Type B pancreatic cell (in vitro differentiated cells): ENCODE measurements around the gene GDI1. TPM values are rescaled to one million over a fixed set of nuclear protein-coding genes. Genes with fewer than 3 reads are reported as not detected.
"Not testable (repeated sequence)": the region's sequence is repeated elsewhere in the genome, so short reads cannot be mapped to it uniquely, and the experiment has no call there.

ENCODE experiments used
- DNase-seq: peaks from one replicate; pipeline ENCODE4 v3.0.0; 2021; ENCODE audit warnings: mixed read lengths; ENCODE audit not compliant: unreplicated experiment; ENCODE audit errors: extremely low spot score
- H3K27ac Mint-ChIP-seq: 2 replicates; pipeline ENCODE4 v1.8.0; 2021; ENCODE audit warnings: mild to moderate bottlenecking, mixed read lengths
- H3K27me3 Mint-ChIP-seq: 2 replicates; pipeline ENCODE4 v1.8.0; 2021; ENCODE audit warnings: mixed read lengths
- H3K36me3 Mint-ChIP-seq: 2 replicates; pipeline ENCODE4 v1.8.0; 2021; ENCODE audit warnings: mixed read lengths
- H3K4me1 Mint-ChIP-seq: one replicate; pipeline ENCODE4 v1.8.0; 2021; ENCODE audit warnings: mixed read lengths; ENCODE audit not compliant: unreplicated experiment
- H3K4me3 Mint-ChIP-seq: 2 replicates; pipeline ENCODE4 v1.8.0; 2021; ENCODE audit warnings: mild to moderate bottlenecking, mixed read lengths
- H3K9me3 Mint-ChIP-seq: 2 replicates; pipeline ENCODE4 v1.8.0; 2021; ENCODE audit warnings: mixed read lengths
- CTCF ChIP-seq: fragments of 200-600 bp; sonication (generic); conservative IDR thresholded peaks from 2 replicates; pipeline ENCODE4 v1.5.0; 2021; ENCODE audit warnings: antibody characterized with exemption, mild to moderate bottlenecking
- long read RNA-seq: library from polyadenylated mRNA; unstranded; transcript quantifications from one replicate; pipeline ENCODE4 v2.0.0, GENCODE V29; 2020
- total RNA-seq: library from RNA; stranded (reverse); gene quantifications from 2 replicates; pipeline ENCODE4 v1.2.1, GENCODE V29; 2021; ENCODE audit warnings: low replicate concordance

GDI1 gene
- 105 and 159 TPM in 2 replicates for total RNA-seq
- long read RNA-seq, partial matches to known transcripts, result 0 of 1 reads
- long read RNA-seq, other reads (novel, unspliced or antisense), result 1 of 1 reads

DNA sequence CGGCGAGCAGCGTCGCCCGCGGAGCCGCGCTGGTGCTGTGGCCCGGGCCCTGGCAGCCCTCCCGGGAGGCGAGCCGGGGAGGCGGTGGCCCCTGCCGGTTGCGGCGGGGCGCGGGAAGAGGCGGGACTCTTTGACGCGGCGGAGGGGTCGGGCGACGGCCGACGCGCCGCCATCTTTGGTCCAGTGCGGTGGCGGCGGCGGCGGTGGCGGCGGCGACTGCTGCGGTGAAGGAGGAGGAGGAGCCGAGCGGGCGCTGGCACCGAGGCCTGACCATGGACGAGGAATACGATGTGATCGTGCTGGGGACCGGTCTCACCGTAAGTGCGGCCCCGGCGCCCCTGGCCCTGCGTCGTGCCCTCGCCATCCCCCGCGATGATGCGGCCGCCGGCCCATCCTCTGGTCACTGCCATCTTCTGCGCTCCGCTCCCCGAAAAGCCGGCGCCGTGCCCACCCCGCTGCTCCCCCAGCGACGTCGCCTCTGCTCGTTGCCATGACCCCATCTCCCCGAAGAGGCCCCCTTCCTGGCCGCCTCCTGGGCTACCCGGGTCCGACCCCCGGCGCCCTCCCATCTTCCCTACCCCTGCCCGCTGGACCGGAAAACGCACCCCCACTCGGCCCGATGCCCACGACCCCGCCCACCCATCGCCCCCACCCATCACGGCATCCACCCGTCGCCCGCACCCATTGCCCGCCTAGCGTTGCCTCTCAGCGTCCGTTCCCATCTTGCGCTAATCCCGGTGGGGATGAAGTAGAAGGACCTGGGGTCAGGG, at the start of gene GDI1:
GDI1 (plus strand) TSS at position 172 of the 770 bp plus-strand sequence; CDS start at position 273, 101 bp downstream.
- no peak for DNase-seq
- H3K4me3 Mint-ChIP-seq, result peak within 1 kb of the TSS; percentile 89
- peak within 1 kb of the TSS; percentile 82 for H3K27ac Mint-ChIP-seq
- no peak for TF ChIP-seq CTCF
- no peaks in the 10 kb centered on the region for H3K36me3 Mint-ChIP-seq
- H3K27me3 Mint-ChIP-seq, result no peaks in the 10 kb centered on the region
- no peaks in the 10 kb centered on the region for H3K9me3 Mint-ChIP-seq
- peaks cover 7% of the 10 kb centered on the region for H3K4me1 Mint-ChIP-seq

DNA sequence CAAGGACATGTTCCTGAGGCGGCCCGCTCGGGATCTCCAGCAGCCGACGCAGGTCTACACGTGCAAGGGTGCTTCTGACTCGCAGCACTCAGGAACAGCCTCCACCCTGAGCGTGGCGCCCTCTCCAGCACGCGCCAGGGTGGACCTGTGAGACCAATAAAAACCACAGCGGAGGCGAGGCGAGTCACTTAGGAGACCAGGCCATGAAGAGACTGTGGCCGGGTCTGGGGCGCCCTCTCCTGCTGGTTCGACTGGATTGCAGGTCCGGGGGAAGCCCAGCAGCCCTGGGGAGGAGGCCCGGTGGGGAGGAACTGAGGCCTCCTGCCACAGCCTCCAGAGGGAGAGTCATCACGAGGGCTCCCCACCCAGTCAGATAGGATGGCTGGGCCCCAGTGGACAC, 48.9 kb upstream of the GDI1 start:
- not testable (repeated sequence) for H3K4me3 Mint-ChIP-seq, H3K36me3 Mint-ChIP-seq, H3K9me3 Mint-ChIP-seq, DNase-seq, H3K27ac Mint-ChIP-seq, H3K27me3 Mint-ChIP-seq, H3K4me1 Mint-ChIP-seq

GRCh38 chrX:154388649-154389048, 48.3 kb upstream of the GDI1 start:
- not testable (repeated sequence) for H3K4me1 Mint-ChIP-seq, H3K9me3 Mint-ChIP-seq, DNase-seq, H3K4me3 Mint-ChIP-seq, H3K27ac Mint-ChIP-seq, H3K36me3 Mint-ChIP-seq, H3K27me3 Mint-ChIP-seq

DNA sequence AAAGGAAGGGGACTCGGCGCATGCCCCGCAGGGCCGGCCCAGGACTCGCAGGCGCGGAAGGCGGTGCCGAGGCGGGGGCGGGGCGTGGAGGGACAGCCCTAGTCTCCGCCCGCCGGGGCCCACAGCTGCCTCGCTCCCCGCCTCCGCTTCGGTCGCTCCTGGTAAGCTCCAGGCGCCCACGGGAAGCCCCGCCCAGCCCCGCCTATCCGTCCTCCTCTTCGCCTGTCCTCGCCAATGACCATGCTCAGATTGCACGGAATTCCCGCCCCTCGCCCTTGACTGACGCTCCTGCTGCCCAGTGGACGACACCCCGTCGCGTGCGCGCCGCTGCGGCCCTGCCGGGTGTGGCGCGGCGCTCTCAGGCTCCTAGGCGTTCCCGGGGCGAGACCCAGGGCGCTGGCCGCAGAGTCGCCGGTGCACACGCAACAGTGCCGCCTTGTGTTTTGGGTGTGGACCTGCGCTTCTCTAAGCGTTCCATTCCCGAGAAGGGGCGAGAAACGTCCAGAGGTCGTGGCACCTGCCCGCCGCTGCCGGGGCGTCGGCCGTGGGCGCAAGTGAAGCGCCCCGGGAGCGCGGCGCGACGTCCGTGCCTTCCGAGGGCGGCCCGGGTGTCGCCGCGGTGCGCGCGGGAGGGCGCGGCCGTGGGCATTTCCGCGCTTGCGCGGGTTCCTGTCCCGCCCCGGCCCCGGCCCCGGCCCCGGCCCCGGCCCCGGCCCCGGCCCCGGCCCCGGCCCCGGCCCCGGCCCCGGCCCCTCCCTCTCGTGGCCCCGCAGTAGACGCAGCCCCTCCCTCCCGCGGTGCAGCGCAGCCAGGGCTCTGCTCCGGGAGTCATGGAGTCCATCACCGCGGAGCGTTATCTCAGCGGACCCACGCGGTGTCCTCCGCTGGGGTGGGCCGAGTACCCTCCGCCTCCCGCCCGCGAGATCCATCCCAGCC, 46.9 kb upstream of the GDI1 start:
- DNase-seq, H3K27ac Mint-ChIP-seq, H3K36me3 Mint-ChIP-seq, H3K4me1 Mint-ChIP-seq, H3K4me3 Mint-ChIP-seq, H3K27me3 Mint-ChIP-seq, H3K9me3 Mint-ChIP-seq: not testable (repeated sequence)

DNA sequence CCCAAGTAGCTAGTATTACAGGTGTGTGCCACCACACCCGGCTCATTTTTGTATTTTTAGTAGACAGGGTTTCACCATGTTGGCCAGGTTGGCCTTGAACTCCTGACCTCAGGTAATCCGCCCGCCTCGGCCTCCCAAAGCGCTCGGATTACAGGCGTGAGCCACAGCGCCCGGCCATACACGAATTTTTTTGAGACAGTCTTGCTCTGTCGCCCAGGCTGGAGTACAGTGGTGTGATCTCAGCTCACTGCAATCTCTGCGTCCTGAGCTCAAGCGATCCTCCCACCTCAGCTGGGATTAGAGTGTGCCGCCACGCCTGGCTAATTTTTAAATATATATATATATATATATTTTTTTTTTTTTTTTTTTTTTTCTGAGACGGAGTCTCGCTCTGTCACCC, 40.6 kb upstream of the GDI1 start:
- H3K9me3 Mint-ChIP-seq, H3K27me3 Mint-ChIP-seq, H3K27ac Mint-ChIP-seq, H3K4me3 Mint-ChIP-seq, DNase-seq: not testable (repeated sequence)
- Mint-ChIP-seq H3K36me3 (peaks cover 20% of the 10 kb centered on the region), H3K4me1 (peaks cover 15% of the 10 kb centered on the region)

GRCh38 chrX:154396973-154397887, 39.7 kb upstream of the GDI1 start:
- H3K36me3 Mint-ChIP-seq, result peaks cover 20% of the 10 kb centered on the region
- H3K27ac Mint-ChIP-seq, result peak overlapping the region; percentile 100
- H3K9me3 Mint-ChIP-seq, result no peaks in the 10 kb centered on the region
- H3K27me3 Mint-ChIP-seq, result peaks cover 5% of the 10 kb centered on the region
- no peak for TF ChIP-seq CTCF
- peaks cover 15% of the 10 kb centered on the region for H3K4me1 Mint-ChIP-seq
- no peak for DNase-seq
- H3K4me3 Mint-ChIP-seq, result peak overlapping the region; percentile 99
